ENCODE measurements around the gene GTF2I.
"Not testable (repeated sequence)": the region's sequence is repeated elsewhere in the genome, so short reads cannot be mapped to it uniquely, and the experiment has no call there.

The GTF2I gene

GRCh38 chr7:74656837-74657691 is 454 bp upstream of the GTF2I start:
- DNase-seq, result peak; percentile 79

GRCh38 chr7:74658178-74659004 is 873 bp downstream of the GTF2I start:
- DNase-seq, result peak; percentile 59

GRCh38 chr7:74660202-74660601 is 2.7 kb downstream of the GTF2I start:
- DNase-seq, result not testable (repeated sequence)

DNA sequence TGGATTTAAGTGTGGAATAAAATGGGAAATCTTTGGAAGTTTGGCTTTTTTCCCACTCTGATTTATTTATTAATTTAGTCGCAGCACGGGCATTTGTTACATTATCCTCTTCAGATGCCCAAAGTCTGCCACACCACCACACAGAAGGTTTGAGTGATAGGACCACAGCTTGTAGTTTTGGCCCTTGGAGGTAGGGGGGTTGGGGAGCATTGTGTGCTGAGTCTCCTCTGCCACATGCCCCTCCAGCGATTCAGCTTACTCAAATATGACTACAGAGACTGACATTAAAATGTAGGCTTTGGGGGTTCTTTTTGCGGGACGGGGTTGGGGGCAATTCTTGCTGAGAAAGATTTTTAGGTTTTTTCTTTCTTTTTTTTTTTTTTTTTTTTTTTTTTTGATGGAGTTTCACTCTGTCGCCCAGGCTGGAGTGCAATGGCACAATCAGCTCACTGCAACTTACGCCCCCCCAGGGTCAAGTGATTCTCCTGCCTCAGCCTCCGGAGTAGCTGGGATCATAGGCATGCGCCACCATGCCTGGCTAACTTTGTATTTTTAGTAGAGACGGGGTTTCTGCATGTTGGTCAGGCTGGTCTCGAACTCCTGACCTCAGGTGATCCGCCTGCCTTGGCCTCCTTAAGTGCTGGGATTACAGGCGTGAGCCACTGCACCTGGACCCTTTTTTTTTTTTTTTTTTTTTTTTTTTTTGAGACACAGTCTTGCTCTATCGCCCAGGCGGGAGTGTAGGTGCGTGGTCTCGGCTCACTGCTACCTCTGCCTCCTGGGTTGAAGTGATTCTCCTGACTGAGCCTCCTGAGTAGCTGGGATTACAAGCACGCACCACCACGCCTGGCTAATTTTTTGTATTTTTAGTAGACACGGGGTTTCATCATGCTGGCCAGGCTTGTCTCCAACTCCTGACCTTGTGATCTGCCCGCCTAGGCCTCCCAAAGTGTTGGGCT is 4.6 kb downstream of the GTF2I start:
- peak; percentile 7 for DNase-seq

DNA sequence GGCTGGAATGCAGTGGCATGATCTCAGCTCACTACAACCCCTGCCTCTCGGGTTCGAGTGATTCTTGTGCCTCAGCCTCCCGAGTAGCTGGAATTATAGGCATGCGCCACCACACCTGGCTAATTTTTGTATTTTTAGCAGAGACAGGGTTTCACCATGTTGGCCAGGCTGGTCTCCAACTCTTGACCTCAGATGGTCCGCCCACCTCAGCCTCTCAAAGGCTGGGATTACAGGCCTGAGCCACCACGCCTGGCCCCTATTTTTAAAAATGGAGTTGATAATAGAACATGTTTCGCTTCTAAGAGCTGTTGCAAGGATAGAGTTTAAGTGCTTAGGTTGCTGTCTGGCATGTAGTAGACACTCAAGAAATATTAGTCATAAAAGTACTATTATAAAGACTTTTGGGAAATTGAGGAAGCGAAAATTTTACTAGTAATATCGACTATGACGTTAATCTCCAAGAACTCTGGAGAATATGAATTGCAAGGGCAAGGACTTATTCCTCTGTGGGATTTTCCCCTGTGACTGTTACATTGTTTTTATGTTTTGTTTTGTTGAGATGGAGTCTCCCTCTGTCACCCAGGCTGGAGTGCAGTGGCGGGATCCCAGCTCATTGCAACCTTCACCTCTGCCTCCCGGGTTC is 7.9 kb downstream of the GTF2I start:
- DNase-seq, result no peak

GRCh38 chr7:74667013-74667412 is 9.5 kb downstream of the GTF2I start:
- DNase-seq, result not testable (repeated sequence)

GRCh38 chr7:74667520-74667919 is 10.0 kb downstream of the GTF2I start:
- DNase-seq, result not testable (repeated sequence)

DNA sequence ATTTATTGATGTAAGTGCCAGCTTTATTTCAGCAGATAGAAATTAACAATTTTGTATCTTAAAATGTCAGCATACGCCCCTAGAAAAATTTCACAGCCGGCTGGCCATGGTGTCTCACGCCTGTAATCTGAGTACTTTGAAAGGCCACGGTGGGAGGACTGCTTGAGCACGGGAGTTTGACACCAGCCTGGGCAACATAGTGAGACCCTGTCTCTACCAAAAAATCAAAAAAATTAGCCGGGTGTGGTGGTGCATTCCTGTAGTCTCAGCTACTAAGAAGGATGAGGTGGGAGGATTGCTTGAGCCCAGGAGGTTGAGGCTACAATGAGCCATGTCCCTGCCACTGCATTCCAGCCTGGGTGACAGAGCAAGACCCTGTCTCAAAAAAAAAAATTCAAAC is 14.1 kb downstream of the GTF2I start:
- no peak for DNase-seq

GRCh38 chr7:74672343-74672915 is 14.9 kb downstream of the GTF2I start:
- no peak for DNase-seq

DNA sequence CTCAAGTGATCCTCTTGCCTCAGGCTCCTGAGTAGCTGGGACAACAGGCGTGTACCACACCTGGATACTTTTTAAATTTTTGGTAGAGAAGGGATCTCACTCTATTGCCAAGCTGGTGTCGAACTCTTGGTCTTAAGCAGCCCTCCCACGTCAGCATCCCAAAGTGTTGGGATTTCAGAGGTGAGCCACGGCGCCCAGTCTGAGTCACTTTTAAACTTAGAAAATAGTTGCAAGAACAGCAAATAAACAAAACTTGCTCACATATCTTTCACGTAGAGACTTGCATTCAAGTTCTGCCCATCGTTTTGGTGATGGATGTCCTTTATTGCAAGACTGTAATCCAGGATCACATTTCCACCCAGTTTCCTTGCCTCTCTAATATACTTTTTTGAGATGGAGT is 16.6 kb downstream of the GTF2I start:
- DNase-seq, result no peak

DNA sequence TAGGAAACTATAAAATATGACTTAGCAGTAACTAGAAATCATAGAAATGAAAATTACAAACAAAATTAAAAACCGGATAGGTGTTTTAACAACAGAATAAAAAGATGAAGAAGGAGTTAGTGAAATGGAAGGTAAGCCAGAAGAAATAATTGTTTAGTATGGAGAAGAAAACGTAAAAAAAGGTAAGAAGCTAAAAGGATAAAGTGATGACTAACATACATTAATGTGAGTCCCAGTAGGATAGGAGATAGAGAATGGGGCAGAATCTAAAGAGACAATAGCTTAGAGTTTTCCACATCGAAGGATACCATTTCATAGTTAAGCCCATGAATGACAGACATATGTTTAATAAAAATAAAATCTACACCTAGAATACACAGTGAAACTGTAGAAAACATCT is 25.3 kb downstream of the GTF2I start:
- DNase-seq, result no peak

DNA sequence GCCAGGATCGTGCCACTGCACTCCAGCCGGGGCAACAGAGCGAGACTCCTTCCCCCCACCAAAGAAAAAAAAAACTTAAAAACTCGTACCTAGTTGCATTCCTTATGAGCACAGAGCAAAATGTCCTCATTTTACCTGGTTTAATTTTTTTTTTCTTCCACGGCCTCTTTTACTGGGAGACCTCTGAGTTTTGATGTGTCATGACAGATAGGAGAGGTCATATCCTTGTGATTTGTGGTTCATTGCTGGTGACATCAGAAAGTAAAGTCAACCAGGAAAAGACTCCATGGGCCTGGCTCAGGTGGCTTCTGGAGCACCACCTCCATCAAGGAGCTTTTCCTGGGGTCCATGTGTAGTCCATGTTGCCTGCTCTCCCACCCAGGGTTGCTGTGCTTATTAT is 26.3 kb downstream of the GTF2I start:
- DNase-seq, result no peak

GRCh38 chr7:74684473-74684872 is 27.0 kb downstream of the GTF2I start:
- DNase-seq, result no peak

GRCh38 chr7:74684921-74685320 is 27.4 kb downstream of the GTF2I start:
- no peak for DNase-seq

- DNase-seq, result no peak
Observed at GRCh38 chr7:74690474-74690873, 33.0 kb downstream of the GTF2I start.

DNA sequence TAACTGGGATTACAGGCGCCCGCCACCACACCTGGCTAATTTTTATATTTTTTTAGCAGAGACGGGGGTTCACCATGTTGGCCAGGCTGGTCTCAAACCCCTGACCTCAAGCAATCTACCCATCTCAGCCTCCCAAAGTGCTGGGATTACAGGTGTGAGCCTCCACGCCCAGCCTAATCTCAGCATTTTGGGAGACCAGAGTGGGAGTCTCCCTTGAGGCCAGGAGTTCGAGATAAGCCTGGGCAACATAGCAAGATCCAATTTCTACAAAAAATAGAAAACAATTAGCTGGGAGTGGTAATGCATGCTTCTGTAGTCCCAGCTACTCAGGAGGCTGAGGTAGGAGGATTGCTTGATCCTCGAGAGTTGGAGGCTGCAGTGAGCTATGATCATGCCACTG is 46.9 kb downstream of the GTF2I start:
- not testable (repeated sequence) for DNase-seq

- no peak for DNase-seq
Observed at GRCh38 chr7:74707238-74707637, 49.7 kb downstream of the GTF2I start.

DNA sequence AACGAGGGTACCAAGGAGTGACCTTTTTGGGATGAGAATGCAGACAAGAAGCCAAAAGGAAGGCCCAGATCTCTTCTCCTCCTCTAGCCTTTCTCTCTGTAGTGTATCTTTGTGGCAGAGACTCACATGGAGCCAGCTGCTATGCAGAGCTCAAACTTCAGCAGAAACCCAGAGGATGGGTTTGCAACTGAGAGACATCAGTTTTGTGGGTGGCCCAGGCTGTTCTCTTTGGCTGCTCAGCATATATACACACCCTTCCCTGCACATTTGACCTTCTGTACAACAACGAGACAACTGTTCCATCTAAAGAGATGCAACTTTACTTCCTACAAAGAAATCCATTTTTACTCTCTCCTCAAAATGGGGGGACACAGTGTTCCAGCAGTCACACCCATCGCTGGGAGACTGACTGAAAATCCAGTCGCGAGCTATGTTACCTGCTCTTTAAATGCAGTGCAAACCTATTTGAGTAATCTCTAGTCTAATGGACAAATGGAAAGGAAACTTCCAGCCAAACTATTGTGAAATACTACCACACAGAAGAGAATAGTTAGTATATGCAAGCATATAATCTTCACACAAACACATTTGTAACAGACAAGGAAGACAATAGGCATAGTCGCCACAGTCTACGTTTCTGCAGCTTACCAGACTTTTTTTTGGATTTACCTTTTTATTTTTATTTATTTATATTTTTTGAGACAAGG is 51.2 kb downstream of the GTF2I start:
- DNase-seq, result no peak

DNA sequence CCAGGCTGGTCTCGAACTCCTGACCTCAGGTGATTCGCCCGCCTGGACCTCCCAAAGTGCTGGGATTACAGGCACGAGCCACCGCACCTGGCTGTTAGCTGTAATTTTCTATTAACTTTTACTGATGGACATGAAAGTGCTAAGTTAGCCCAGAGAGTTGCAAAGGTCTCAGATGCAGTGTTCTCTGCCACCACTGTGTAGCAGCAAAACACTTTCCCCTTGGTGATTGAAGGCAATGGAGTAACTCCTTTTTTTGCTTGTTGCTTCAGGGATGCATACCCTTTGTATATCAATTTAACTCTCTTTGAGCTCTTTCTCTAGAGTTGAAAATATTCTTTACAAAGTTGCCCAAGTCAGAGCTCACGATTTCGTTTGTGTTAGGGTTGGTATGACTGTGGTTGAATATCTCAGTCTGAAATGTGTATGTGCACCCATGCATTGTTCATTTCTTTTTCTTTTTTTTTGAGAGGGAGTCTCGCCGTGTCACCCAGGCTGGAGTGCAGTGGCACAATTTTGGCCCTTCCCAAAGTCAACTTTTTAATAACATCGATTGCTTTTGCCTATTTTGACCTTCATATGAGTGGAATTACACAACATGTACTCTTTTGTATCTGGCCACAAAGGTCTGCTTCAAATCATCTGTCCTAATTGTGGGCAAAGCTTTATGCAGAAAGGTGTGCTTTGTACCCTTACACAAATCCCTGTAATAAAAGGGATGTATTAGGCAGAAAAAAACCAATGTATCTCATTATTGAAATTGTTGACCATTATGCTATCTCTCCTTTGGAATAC is 52.6 kb downstream of the GTF2I start:
- no peak for DNase-seq

DNA sequence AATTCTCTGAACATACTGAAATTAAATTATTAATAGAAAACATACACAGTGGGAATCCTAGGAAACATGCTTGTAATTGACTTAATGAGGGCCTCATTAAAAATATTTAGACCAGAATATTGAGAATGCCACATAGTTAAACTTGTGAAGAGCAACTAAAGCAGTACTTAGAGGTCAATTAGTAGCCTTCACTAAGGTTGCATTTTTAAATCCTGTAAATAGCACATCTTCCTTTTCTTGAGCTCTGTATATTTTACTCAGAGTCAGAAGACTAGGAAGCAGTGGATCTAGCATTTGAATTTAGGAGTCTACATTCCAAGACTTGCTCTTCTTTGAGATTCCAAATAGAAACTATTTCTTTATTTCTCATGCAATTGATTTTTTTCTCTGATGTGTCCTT is 56.0 kb downstream of the GTF2I start:
- DNase-seq, result no peak
